H1 (cell line): ENCODE results near the gene RNASEH2A. TPM values are rescaled to one million over a fixed set of nuclear protein-coding genes. Genes with fewer than 3 reads are reported as not detected.

Experiments
- CTCF ChIA-PET: fragments of 300-600 bp; sonication (Branson Sonifier 250); formaldehyde crosslinking; loops from one replicate; lab custom pipeline; 2021; ENCODE audit not compliant: partially characterized antibody; lab: Charles Lee
- POLR2A ChIA-PET: fragments of 300-600 bp; sonication (Branson Sonifier 250); formaldehyde crosslinking; loops from one replicate; lab custom pipeline; 2021; ENCODE audit warnings: inconsistent platforms; ENCODE audit not compliant: partially characterized antibody; lab: Charles Lee
- DNase-seq, 2 experiments: peaks; one replicate each; pipeline versions ENCODE4 v3.0.0 to v3.0.0-alpha.2; 2010 to 2022; ENCODE audit warnings: low spot score in 2 of 2, low read depth in 1 of 2, mixed read lengths in 1 of 2
- FAIRE-seq: peaks from 2 replicates; lab custom pipeline; 2011; peaks lifted over from hg19 to GRCh38; lab: Jason Lieb, UNC
- H2AFZ ChIP-seq: 2 replicates; pipeline ENCODE4 v1.8.1; 2012; ENCODE audit warnings: low read length, inconsistent platforms
- H2AK5ac ChIP-seq: 2 replicates; pipeline ENCODE4 v1.6.1; 2013; ENCODE audit warnings: low read depth, low read length
- H2BK120ac ChIP-seq: replicated peaks from 2 replicates; pipeline ENCODE3; 2013; ENCODE audit warnings: low read depth, low read length, inconsistent platforms
- H2BK12ac ChIP-seq: 2 replicates; pipeline ENCODE4 v1.6.1; 2013; ENCODE audit warnings: low read depth, low read length
- H2BK15ac ChIP-seq: 2 replicates; pipeline ENCODE4 v1.6.1; 2013; ENCODE audit warnings: low read length
- H2BK20ac ChIP-seq: 2 replicates; pipeline ENCODE4 v1.6.1; 2013; ENCODE audit warnings: low read length
- H2BK5ac ChIP-seq: 2 replicates; pipeline ENCODE4 v1.6.1; 2013; ENCODE audit warnings: low read depth, low read length
- H3K14ac ChIP-seq: 2 replicates; pipeline ENCODE4 v1.6.1; 2013; ENCODE audit warnings: inconsistent platforms; ENCODE audit not compliant: insufficient read length
- H3K18ac ChIP-seq: 2 replicates; pipeline ENCODE4 v1.6.1; 2013; ENCODE audit warnings: low read length; ENCODE audit errors: extremely low read depth
- H3K23ac ChIP-seq: 2 replicates; pipeline ENCODE4 v1.6.1; 2013; ENCODE audit warnings: inconsistent platforms; ENCODE audit not compliant: insufficient read length
- H3K23me2 ChIP-seq: 2 replicates; pipeline ENCODE4 v1.6.1; 2013; ENCODE audit warnings: low read depth, low read length
- H3K27ac ChIP-seq: 2 replicates; pipeline ENCODE4 v1.6.1; 2011; ENCODE audit warnings: low read depth, low read length, inconsistent platforms
- H3K27me3 ChIP-seq, 4 experiments: replicated peaks in 1 of 4; 1 replicate in 1 of 4; 2 replicates in 3 of 4; pipeline versions ENCODE4 v1.6.1 to v1.8.1; 2011 to 2013; ENCODE audit warnings: low read length in 3 of 4, mild to moderate bottlenecking in 3 of 4, inconsistent platforms in 2 of 4, mixed read lengths in 2 of 4, moderate library complexity in 1 of 4; ENCODE audit not compliant: control insufficient read depth in 3 of 4, insufficient read depth in 3 of 4; ENCODE audit errors: extremely low read depth in 1 of 4
- H3K36me3 ChIP-seq, 4 experiments: 2 replicates each; pipeline versions ENCODE4 v1.6.1 to v1.8.1; 2011 to 2013; ENCODE audit warnings: mild to moderate bottlenecking in 4 of 4, low read length in 3 of 4, moderate library complexity in 2 of 4, control low read depth in 1 of 4, inconsistent platforms in 1 of 4; ENCODE audit not compliant: insufficient read depth in 4 of 4, control insufficient read depth in 2 of 4
- H3K4ac ChIP-seq: replicated peaks from 2 replicates; pipeline ENCODE3; 2013; ENCODE audit warnings: low read length, low read depth, mixed read lengths, inconsistent platforms; ENCODE audit not compliant: insufficient read length
- H3K4me1 ChIP-seq, 4 experiments: replicated peaks in 1 of 4; 1 replicate in 1 of 4; 2 replicates in 3 of 4; pipeline versions ENCODE4 v1.6.1 to v1.8.1; 2011 to 2013; ENCODE audit warnings: low read length in 3 of 4, inconsistent platforms in 2 of 4, mixed read lengths in 1 of 4; ENCODE audit not compliant: insufficient read depth in 4 of 4, control insufficient read depth in 3 of 4
- H3K4me2 ChIP-seq, 2 experiments: 2 replicates each; pipeline versions ENCODE4 v1.6.1 to v1.8.1; 2011 to 2013; ENCODE audit warnings: low read depth in 2 of 2, low read length in 2 of 2, control low read depth in 1 of 2, inconsistent platforms in 1 of 2, mild to moderate bottlenecking in 1 of 2; ENCODE audit not compliant: insufficient read depth in 1 of 2
- H3K4me3 ChIP-seq, 4 experiments: fragments of 200-600, 300-600 bp in 1 of 4; sonication (generic), shearing (Covaris generic), sonication (Bioruptor Twin) in 1 of 4; 2 replicates each; pipeline versions ENCODE4 v1.5.1 to v1.8.1; 2011 to 2016; ENCODE audit warnings: low read length in 4 of 4, low read depth in 3 of 4, control low read depth in 2 of 4, inconsistent platforms in 2 of 4, mild to moderate bottlenecking in 2 of 4, mixed read lengths in 1 of 4, moderate library complexity in 1 of 4; ENCODE audit not compliant: insufficient read depth in 2 of 4; ENCODE audit errors: extremely low read depth in 1 of 4
- H3K56ac ChIP-seq: replicated peaks from 2 replicates; pipeline ENCODE3; 2013; ENCODE audit warnings: low read depth, mild to moderate bottlenecking, mixed read lengths, low read length, inconsistent platforms; ENCODE audit not compliant: insufficient read length
- H3K79me1 ChIP-seq: 2 replicates; pipeline ENCODE4 v1.6.1; 2013; ENCODE audit warnings: low read depth, low read length, control low read depth
- H3K79me2 ChIP-seq, 2 experiments: 2 replicates each; pipeline versions ENCODE4 v1.6.1 to v1.8.1; 2012 to 2013; ENCODE audit warnings: low read length in 2 of 2, mild to moderate bottlenecking in 2 of 2, inconsistent platforms in 1 of 2; ENCODE audit not compliant: insufficient read depth in 2 of 2, control insufficient read depth in 1 of 2
- H3K9ac ChIP-seq, 4 experiments: replicated peaks in 1 of 4; 1 replicate in 1 of 4; 2 replicates in 3 of 4; pipeline versions ENCODE4 v1.6.1 to v1.8.1; 2011 to 2013; ENCODE audit warnings: low read depth in 3 of 4, low read length in 3 of 4, control low read depth in 2 of 4, mild to moderate bottlenecking in 2 of 4, moderate library complexity in 2 of 4, inconsistent platforms in 1 of 4; ENCODE audit errors: extremely low read depth in 1 of 4
- H3K9me3 ChIP-seq, 2 experiments: 2 replicates each; pipeline versions ENCODE4 v1.6.1 to v1.8.1; 2012 to 2013; ENCODE audit warnings: mild to moderate bottlenecking in 2 of 2, moderate library complexity in 2 of 2, control low read depth in 1 of 2, inconsistent platforms in 1 of 2, low read depth in 1 of 2, low read length in 1 of 2, mixed read lengths in 1 of 2; ENCODE audit not compliant: insufficient read depth in 2 of 2
- H4K20me1 ChIP-seq, 2 experiments: replicated peaks in 1 of 2; 2 replicates each; pipeline versions ENCODE3 to v1.8.1; 2011 to 2013; ENCODE audit warnings: inconsistent platforms in 2 of 2, low read length in 2 of 2, mild to moderate bottlenecking in 1 of 2; ENCODE audit not compliant: insufficient read depth in 2 of 2, control insufficient read depth in 1 of 2
- H4K5ac ChIP-seq: 2 replicates; pipeline ENCODE4 v1.6.1; 2013; ENCODE audit warnings: low read length, low read depth, mixed read lengths, inconsistent platforms; ENCODE audit not compliant: insufficient read length
- H4K8ac ChIP-seq: 2 replicates; pipeline ENCODE4 v1.8.0; 2013; ENCODE audit warnings: mild to moderate bottlenecking, moderate library complexity, low read length, inconsistent platforms; ENCODE audit not compliant: insufficient read depth; ENCODE audit errors: extremely low read depth
- H4K91ac ChIP-seq: replicated peaks from 2 replicates; pipeline ENCODE3; 2013; ENCODE audit warnings: low read length, mixed read lengths, inconsistent platforms; ENCODE audit not compliant: insufficient read length
- ATF3 ChIP-seq: IDR thresholded peaks from 2 replicates; pipeline ENCODE4 v1.6.1; 2011; ENCODE audit warnings: low read depth, mild to moderate bottlenecking, low read length; ENCODE audit not compliant: insufficient read depth
- CREB1 ChIP-seq: IDR thresholded peaks from 2 replicates; pipeline ENCODE4 v1.6.1; 2012; ENCODE audit warnings: inconsistent platforms
- RAD21 ChIP-seq, 2 experiments: IDR thresholded peaks in 1 of 2; conservative IDR thresholded peaks in 1 of 2; 2 replicates each; pipeline ENCODE4 v1.6.1; 2011; ENCODE audit warnings: low read depth in 2 of 2, low read length in 2 of 2, improper control_type of control experiment in 1 of 2, inconsistent platforms in 1 of 2, mild to moderate bottlenecking in 1 of 2, moderate library complexity in 1 of 2
- RXRA ChIP-seq: IDR thresholded peaks from 2 replicates; pipeline ENCODE4 v1.6.1; 2011; ENCODE audit warnings: low read depth, mild to moderate bottlenecking, low read length, moderate library complexity; ENCODE audit not compliant: insufficient read depth
- SAP30 ChIP-seq: fragments of 300-600 bp; sonication (generic); IDR thresholded peaks from 2 replicates; pipeline ENCODE4 v1.7.1; 2012; ENCODE audit warnings: low read length, moderate library complexity, mild to moderate bottlenecking, inconsistent platforms; ENCODE audit not compliant: insufficient read depth, insufficient replicate concordance
- TAF1 ChIP-seq: IDR thresholded peaks from 2 replicates; pipeline ENCODE4 v1.6.1; 2011; ENCODE audit warnings: mild to moderate bottlenecking, low read depth, low read length
- WGBS, 2 experiments: shearing (Covaris generic) in 1 of 2; methylation state at CpG; one replicate each; pipeline versions ENCODE4 v1.1.6 to v1.1.7; 2013 to 2015; ENCODE audit warnings: low lambda C conversion rate in 2 of 2, mixed read lengths in 2 of 2, inconsistent platforms in 1 of 2, low coverage in 1 of 2, missing lambda C conversion rate in 1 of 2; ENCODE audit not compliant: insufficient replicate concordance in 2 of 2, insufficient coverage in 1 of 2, insufficient read length in 1 of 2; ENCODE audit errors: extremely low coverage in 1 of 2, missing lambda C conversion rate in 1 of 2; 5-methylcytosine and 5-hydroxymethylcytosine counted together
- polyA plus RNA-seq, 7 experiments: library from polyadenylated mRNA; depleted of rRNA in 3 of 7; stranded (reverse) in 5 of 7; unstranded in 2 of 7; fragments of >200 nt in 5 of 7; fragments of 200-250 nt in 2 of 7; gene quantifications; 1 replicate in 5 of 7; 2 replicates in 1 of 7; 4 replicates in 1 of 7; pipeline versions ENCODE4 v1.2.1 to v1.2.3, GENCODE V29; 2011 to 2013; ENCODE audit warnings: missing spikeins in 2 of 7, mixed read lengths in 2 of 7
- total RNA-seq: library from RNA; stranded (reverse); fragmentation: NEBNext Ultra II Directional; extraction: Animal tissue kit (Norgen Biotek cat#: 25700); gene quantifications from 2 replicates; pipeline ENCODE4 v1.2.1, GENCODE V29; 2021

The RNASEH2A gene
- total and polyA plus RNA-seq, 2 of the 8 experiments (the other 6 are each of a cell fraction or from before 2014, with no cell fraction given), result 67.5 to 120 TPM

GRCh38 chr19:12843999-12844732 lies 37.8 kb downstream of the RNASEH2A start:
- ChIA-PET POLR2A (no interaction called here), CTCF (interaction anchor here (1.1 to 5.7 kb wide), 4 partner anchors 8 to 84 kb away, joined by 3 to 89 read pairs (median 4); no protein-coding TSS in a partner anchor)
- Histone ChIP-seq H3K23me2 (peaks cover 8% of the 10 kb centered on the region), H3K9ac (no peak overlapping the region), H4K20me1 (peaks cover 8 to 22% of the 10 kb centered on the region in 2 experiments), H2AFZ (no peak overlapping the region), H2BK20ac (no peak overlapping the region), H3K14ac (no peak overlapping the region), H2BK15ac (no peak overlapping the region), H4K8ac (no peak overlapping the region), H2BK5ac (no peak overlapping the region), H3K4ac (no peak overlapping the region), H3K27ac (no peak overlapping the region), H3K18ac (no peak overlapping the region), H2AK5ac (no peak overlapping the region), H4K91ac (no peak overlapping the region), H3K36me3 (peaks cover 0 to 3% (median under 1%) of the 10 kb centered on the region in 4 experiments; a peak in 2 of 8 replicates), H3K79me1 (peaks cover 11% of the 10 kb centered on the region), H4K5ac (no peak overlapping the region), H3K4me1 (peaks cover 6 to 28% (median 8%) of the 10 kb centered on the region in 4 experiments), H2BK120ac (no peak overlapping the region), H3K4me3 (no peak overlapping the region), H3K23ac (no peak overlapping the region), H3K79me2 (peaks cover 0 to 9% of the 10 kb centered on the region in 2 experiments; a peak in 2 of 4 replicates), H3K9me3 (no peaks in the 10 kb centered on the region), H3K56ac (no peak overlapping the region), H3K4me2 (no peak overlapping the region), H2BK12ac (no peak overlapping the region), H3K27me3 (no peaks in the 10 kb centered on the region; a peak in 1 of 7 replicates)
- no peak for FAIRE-seq
- 89% methylated on average over 3 of the region's 3 CpGs; no CpG with 5 or more reads in 1 of the 2 experiments for WGBS, 2 experiments
- TF ChIP-seq ATF3 (no peak), CREB1 (no peak), RAD21 (IDR thresholded peaks at IDR 0.05 in 1 of 2, conservative IDR thresholded peaks at IDR 0.05 in 1 of 2; ENCODE audit: low read depth in 2 of 2, low read length in 2 of 2) (no peak), SAP30 (no peak), TAF1 (no peak), RXRA (no peak)
- no peak for DNase-seq
